Measurements from ENCODE around the gene NDST3.
A peak's percentile ranks its signal among the peaks of the same experiment; 100 is the strongest.

Gene NDST3

GRCh38 chr4:118113220-118113619, 78.9 kb downstream of the NDST3 start:
- Histone ChIP-seq H3K4me3 (ENCODE audit: insufficient read depth, low read depth, low read length) (no peak overlapping the region), H3K27ac (ENCODE audit: insufficient read depth, low read depth, low read length, poor library complexity, severe bottlenecking) (no peak overlapping the region), H3K4me1 (ENCODE audit: control insufficient read depth, insufficient read depth, low read length) (no peaks in the 10 kb centered on the region), H3K36me3 (ENCODE audit: control insufficient read depth, insufficient read depth, low read length) (no peaks in the 10 kb centered on the region), H3K9me3 (ENCODE audit: control insufficient read depth, low read length) (no peaks in the 10 kb centered on the region), H3K27me3 (ENCODE audit: control insufficient read depth, insufficient read depth, low read length, poor library complexity, severe bottlenecking) (no peaks in the 10 kb centered on the region)
- WGBS, 2 experiments = 50% methylated on average over 2 of the region's 2 CpGs; no CpG with 5 or more reads in 1 of the 2 experiments

GRCh38 chr4:118114720-118115119, 80.4 kb downstream of the NDST3 start:
- WGBS, 2 experiments = 97 to 98% methylated on average over 3 of the region's 3 CpGs
- H3K36me3 ChIP-seq (ENCODE audit: control insufficient read depth, insufficient read depth, low read length) = no peaks in the 10 kb centered on the region
- no peaks in the 10 kb centered on the region for H3K27me3 ChIP-seq (ENCODE audit: control insufficient read depth, insufficient read depth, low read length, poor library complexity, severe bottlenecking)
- no peak overlapping the region for H3K27ac ChIP-seq (ENCODE audit: insufficient read depth, low read depth, low read length, poor library complexity, severe bottlenecking)
- no peaks in the 10 kb centered on the region for H3K4me1 ChIP-seq (ENCODE audit: control insufficient read depth, insufficient read depth, low read length)
- H3K9me3 ChIP-seq (ENCODE audit: control insufficient read depth, low read length) = no peaks in the 10 kb centered on the region
- H3K4me3 ChIP-seq (ENCODE audit: insufficient read depth, low read depth, low read length) = no peak overlapping the region

- WGBS, 2 experiments = 64 to 68% methylated on average over 4 to 5 of the region's 5 CpGs
- H3K27me3 ChIP-seq (ENCODE audit: control insufficient read depth, insufficient read depth, low read length, poor library complexity, severe bottlenecking) = no peaks in the 10 kb centered on the region
- no peak overlapping the region for H3K4me3 ChIP-seq (ENCODE audit: insufficient read depth, low read depth, low read length)
These were observed 86.0 kb downstream of the NDST3 start for GRCh38 chr4:118120120-118120760.

DNA sequence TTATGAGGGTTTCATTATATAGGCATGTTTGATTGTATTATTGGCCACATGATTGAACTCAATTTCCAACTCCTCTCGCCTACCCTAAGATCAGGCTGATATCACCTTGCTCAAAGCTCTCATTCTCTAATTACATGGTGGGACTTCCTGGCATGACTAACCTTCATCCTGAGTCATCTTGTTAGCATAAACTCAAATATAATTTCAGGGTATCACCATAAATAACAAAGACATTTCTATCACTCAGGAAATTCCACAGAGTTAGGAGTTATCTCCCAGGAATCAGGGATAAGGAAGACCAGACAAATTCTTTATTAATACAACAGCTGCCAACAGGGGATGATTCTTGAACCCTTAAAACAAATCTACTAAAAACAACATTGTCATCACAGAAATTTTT, 90.7 kb downstream of the NDST3 start:
- H3K4me3 ChIP-seq (ENCODE audit: insufficient read depth, low read depth, low read length) = no peak overlapping the region
- no peaks in the 10 kb centered on the region for H3K36me3 ChIP-seq (ENCODE audit: control insufficient read depth, insufficient read depth, low read length)
- no peaks in the 10 kb centered on the region for H3K9me3 ChIP-seq (ENCODE audit: control insufficient read depth, low read length)
- 96 to 97% methylated on average over 1 of the region's 1 CpG for WGBS, 2 experiments
- H3K4me1 ChIP-seq (ENCODE audit: control insufficient read depth, insufficient read depth, low read length) = no peaks in the 10 kb centered on the region
- H3K27ac ChIP-seq (ENCODE audit: insufficient read depth, low read depth, low read length, poor library complexity, severe bottlenecking) = no peak overlapping the region
- H3K27me3 ChIP-seq (ENCODE audit: control insufficient read depth, insufficient read depth, low read length, poor library complexity, severe bottlenecking) = no peaks in the 10 kb centered on the region

More at GRCh38 chr4:118120120-118120760, 86.0 kb downstream of the NDST3 start:
- no peaks in the 10 kb centered on the region for H3K9me3 ChIP-seq (ENCODE audit: control insufficient read depth, low read length)
- no peaks in the 10 kb centered on the region for H3K4me1 ChIP-seq (ENCODE audit: control insufficient read depth, insufficient read depth, low read length)
- no peak overlapping the region for H3K27ac ChIP-seq (ENCODE audit: insufficient read depth, low read depth, low read length, poor library complexity, severe bottlenecking)
- no peaks in the 10 kb centered on the region for H3K36me3 ChIP-seq (ENCODE audit: control insufficient read depth, insufficient read depth, low read length)

DNA sequence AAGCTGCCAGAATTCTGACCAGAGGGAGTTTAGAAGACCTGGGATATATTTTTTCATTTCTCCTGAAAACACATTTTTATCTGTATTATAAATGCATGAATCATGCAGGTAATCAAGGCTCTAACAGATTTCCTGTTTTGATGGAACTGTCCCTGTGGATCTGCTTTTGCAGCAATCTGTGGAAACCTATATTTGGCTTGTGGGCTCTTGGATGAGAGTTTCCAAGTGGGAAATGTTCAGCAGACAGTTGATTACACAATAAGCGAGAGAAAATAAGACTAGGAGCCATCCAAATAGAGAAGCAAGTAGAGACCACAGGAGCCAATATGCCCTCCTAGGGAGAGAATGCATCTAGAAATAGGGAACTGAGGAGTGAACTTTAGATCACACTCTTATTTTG, 105.0 kb downstream of the NDST3 start:
- no peak overlapping the region for H3K27ac ChIP-seq (ENCODE audit: insufficient read depth, low read depth, low read length, poor library complexity, severe bottlenecking)
- H3K4me1 ChIP-seq (ENCODE audit: control insufficient read depth, insufficient read depth, low read length) = no peaks in the 10 kb centered on the region
- WGBS, 2 experiments = 93 to 100% methylated on average over 1 of the region's 1 CpG
- no peak overlapping the region for H3K4me3 ChIP-seq (ENCODE audit: insufficient read depth, low read depth, low read length)
- no peaks in the 10 kb centered on the region for H3K27me3 ChIP-seq (ENCODE audit: control insufficient read depth, insufficient read depth, low read length, poor library complexity, severe bottlenecking)
- no peaks in the 10 kb centered on the region for H3K36me3 ChIP-seq (ENCODE audit: control insufficient read depth, insufficient read depth, low read length)
- no peaks in the 10 kb centered on the region for H3K9me3 ChIP-seq (ENCODE audit: control insufficient read depth, low read length)

- Histone ChIP-seq H3K27me3 (ENCODE audit: control insufficient read depth, insufficient read depth, low read length, poor library complexity, severe bottlenecking) (no peaks in the 10 kb centered on the region), H3K9me3 (ENCODE audit: control insufficient read depth, low read length) (no peaks in the 10 kb centered on the region), H3K27ac (ENCODE audit: insufficient read depth, low read depth, low read length, poor library complexity, severe bottlenecking) (no peak overlapping the region), H3K4me3 (ENCODE audit: insufficient read depth, low read depth, low read length) (no peak overlapping the region), H3K4me1 (ENCODE audit: control insufficient read depth, insufficient read depth, low read length) (no peaks in the 10 kb centered on the region), H3K36me3 (ENCODE audit: control insufficient read depth, insufficient read depth, low read length) (no peaks in the 10 kb centered on the region)
- WGBS, 2 experiments = 85 to 86% methylated on average over 3 of the region's 4 CpGs
These were observed 107.0 kb downstream of the NDST3 start for GRCh38 chr4:118141240-118141639.

DNA sequence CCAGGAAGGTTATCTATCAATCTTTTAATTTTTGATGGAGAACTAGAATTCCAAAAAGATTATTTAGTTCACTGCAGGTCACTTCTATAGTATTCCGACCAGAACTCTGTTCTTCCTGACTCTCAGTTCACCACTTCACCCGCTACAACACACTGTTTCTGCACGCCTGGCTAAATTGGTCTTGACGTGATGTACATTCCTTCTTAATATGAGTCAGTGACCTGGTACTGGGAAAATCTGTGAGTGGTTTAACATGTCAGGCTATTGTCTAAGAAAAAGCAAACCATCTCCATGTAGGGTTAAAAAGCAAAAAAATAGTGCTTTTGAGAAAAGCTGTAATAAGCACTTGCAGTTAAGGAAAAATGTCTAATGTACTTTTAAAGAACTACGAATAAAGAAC, 120.4 kb downstream of the NDST3 start:
- Histone ChIP-seq H3K9me3 (ENCODE audit: control insufficient read depth, low read length) (no peaks in the 10 kb centered on the region), H3K4me1 (ENCODE audit: control insufficient read depth, insufficient read depth, low read length) (no peaks in the 10 kb centered on the region), H3K36me3 (ENCODE audit: control insufficient read depth, insufficient read depth, low read length) (no peaks in the 10 kb centered on the region), H3K27ac (ENCODE audit: insufficient read depth, low read depth, low read length, poor library complexity, severe bottlenecking) (no peak overlapping the region), H3K27me3 (ENCODE audit: control insufficient read depth, insufficient read depth, low read length, poor library complexity, severe bottlenecking) (no peaks in the 10 kb centered on the region), H3K4me3 (ENCODE audit: insufficient read depth, low read depth, low read length) (no peak overlapping the region)
- 94 to 98% methylated on average over 4 of the region's 5 CpGs for WGBS, 2 experiments

- no peak overlapping the region for H3K4me3 ChIP-seq (ENCODE audit: insufficient read depth, low read depth, low read length)
- H3K4me1 ChIP-seq (ENCODE audit: control insufficient read depth, insufficient read depth, low read length) = no peaks in the 10 kb centered on the region
- no peaks in the 10 kb centered on the region for H3K27me3 ChIP-seq (ENCODE audit: control insufficient read depth, insufficient read depth, low read length, poor library complexity, severe bottlenecking)
- H3K9me3 ChIP-seq (ENCODE audit: control insufficient read depth, low read length) = no peaks in the 10 kb centered on the region
- H3K36me3 ChIP-seq (ENCODE audit: control insufficient read depth, insufficient read depth, low read length) = no peaks in the 10 kb centered on the region
- H3K27ac ChIP-seq (ENCODE audit: insufficient read depth, low read depth, low read length, poor library complexity, severe bottlenecking) = no peak overlapping the region
These were observed 121.2 kb downstream of the NDST3 start for GRCh38 chr4:118155516-118155915.

GRCh38 chr4:118158763-118159375, 124.6 kb downstream of the NDST3 start:
- H3K27me3 ChIP-seq (ENCODE audit: control insufficient read depth, insufficient read depth, low read length, poor library complexity, severe bottlenecking) = no peaks in the 10 kb centered on the region
- WGBS, 2 experiments = 95 to 100% methylated on average over 2 of the region's 2 CpGs
- H3K9me3 ChIP-seq (ENCODE audit: control insufficient read depth, low read length) = no peaks in the 10 kb centered on the region
- peak overlapping the region; percentile 11 for H3K27ac ChIP-seq (ENCODE audit: insufficient read depth, low read depth, low read length, poor library complexity, severe bottlenecking)
- H3K36me3 ChIP-seq (ENCODE audit: control insufficient read depth, insufficient read depth, low read length) = no peaks in the 10 kb centered on the region
- no peak overlapping the region for H3K4me3 ChIP-seq (ENCODE audit: insufficient read depth, low read depth, low read length)
- no peaks in the 10 kb centered on the region for H3K4me1 ChIP-seq (ENCODE audit: control insufficient read depth, insufficient read depth, low read length)

DNA sequence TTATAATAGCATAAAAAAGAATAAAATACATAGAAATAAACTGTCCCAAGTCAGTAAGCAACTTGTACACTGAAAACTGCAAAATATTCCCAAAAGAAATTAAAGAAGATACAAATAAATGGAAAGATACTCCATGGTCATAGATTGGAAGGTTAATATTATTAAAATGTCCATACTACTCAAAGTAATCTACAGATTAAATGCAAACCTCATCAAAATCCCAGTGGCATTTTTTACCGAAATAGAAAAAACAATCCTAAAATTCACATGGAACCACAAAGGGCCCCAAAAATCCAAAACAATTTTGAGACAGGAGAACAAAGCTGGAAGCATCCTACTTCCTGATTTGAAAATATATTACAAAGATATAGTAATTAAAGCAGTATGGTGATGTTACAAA, 133.0 kb downstream of the NDST3 start:
- Histone ChIP-seq H3K4me1 (ENCODE audit: control insufficient read depth, insufficient read depth, low read length) (no peaks in the 10 kb centered on the region), H3K9me3 (ENCODE audit: control insufficient read depth, low read length) (no peaks in the 10 kb centered on the region), H3K36me3 (ENCODE audit: control insufficient read depth, insufficient read depth, low read length) (no peaks in the 10 kb centered on the region), H3K27me3 (ENCODE audit: control insufficient read depth, insufficient read depth, low read length, poor library complexity, severe bottlenecking) (no peaks in the 10 kb centered on the region), H3K27ac (ENCODE audit: insufficient read depth, low read depth, low read length, poor library complexity, severe bottlenecking) (no peak overlapping the region), H3K4me3 (ENCODE audit: insufficient read depth, low read depth, low read length) (no peak overlapping the region)
- 82 to 95% methylated on average over 1 of the region's 1 CpG for WGBS, 2 experiments

All from ectodermal cell (in vitro differentiated cells).